Neural progenitor cell (in vitro differentiated cells): ENCODE measurements around the gene NPIPA3. TPM values are rescaled to one million over a fixed set of nuclear protein-coding genes. Genes with fewer than 3 reads are reported as not detected.

ENCODE experiments used
- DNase-seq: peaks from one replicate; pipeline ENCODE4 v3.0.0-alpha.2; 2016; ENCODE audit warnings: low spot score
- H2AFZ ChIP-seq: fragments of 200-600 bp; sonication (generic); replicated peaks from 2 replicates; pipeline ENCODE4 v1.6.1; 2016; ENCODE audit warnings: antibody characterized with exemption
- H3F3A ChIP-seq: fragments of 200-600 bp; sonication (generic); 2 replicates; pipeline ENCODE4 v1.6.1; 2016; ENCODE audit warnings: antibody characterized with exemption, low read depth
- H3K27ac ChIP-seq: fragments of 200-600 bp; sonication (generic); 2 replicates; pipeline ENCODE4 v1.5.1; 2016; ENCODE audit warnings: mild to moderate bottlenecking
- H3K27me3 ChIP-seq: fragments of 200-600 bp; sonication (generic); 2 replicates; pipeline ENCODE4 v1.6.1; 2016; ENCODE audit warnings: mild to moderate bottlenecking, moderate library complexity
- H3K36me3 ChIP-seq: fragments of 200-600 bp; sonication (generic); 2 replicates; pipeline ENCODE4 v1.5.1; 2016
- H3K4me1 ChIP-seq: fragments of 200-600 bp; sonication (generic); 2 replicates; pipeline ENCODE4 v1.6.1; 2016; ENCODE audit warnings: mixed run types
- H3K4me2 ChIP-seq: fragments of 200-600 bp; sonication (generic); 2 replicates; pipeline ENCODE4 v1.6.1; 2016
- H3K4me3 ChIP-seq: fragments of 200-600 bp; sonication (generic); 2 replicates; pipeline ENCODE4 v1.5.1; 2016
- H3K79me2 ChIP-seq: fragments of 200-600 bp; sonication (generic); 2 replicates; pipeline ENCODE4 v1.6.1; 2016; ENCODE audit warnings: low read depth
- H3K9ac ChIP-seq: fragments of 200-600 bp; sonication (generic); 2 replicates; pipeline ENCODE4 v1.6.1; 2016
- H3K9me3 ChIP-seq: fragments of 200-600 bp; sonication (generic); 2 replicates; pipeline ENCODE4 v1.5.1; 2016; ENCODE audit warnings: low read depth
- H4K20me1 ChIP-seq: fragments of 200-600 bp; sonication (generic); 2 replicates; pipeline ENCODE4 v1.6.1; 2016; ENCODE audit warnings: low read depth
- H3K27ac Mint-ChIP-seq: 3 replicates; pipeline ENCODE4 v1.8.0; 2021; ENCODE audit warnings: mixed read lengths
- H3K27me3 Mint-ChIP-seq: 2 replicates; pipeline ENCODE4 v1.8.0; 2022; ENCODE audit warnings: low read depth, mild to moderate bottlenecking, inconsistent platforms, moderate library complexity, mixed read lengths; ENCODE audit not compliant: insufficient read depth
- H3K36me3 Mint-ChIP-seq: 3 replicates; pipeline ENCODE4 v1.8.0; 2021; ENCODE audit warnings: mixed read lengths
- H3K4me1 Mint-ChIP-seq: 3 replicates; pipeline ENCODE4 v1.8.0; 2021; ENCODE audit warnings: mixed read lengths
- H3K4me3 Mint-ChIP-seq: 3 replicates; pipeline ENCODE4 v1.8.0; 2021; ENCODE audit warnings: mild to moderate bottlenecking, moderate library complexity, mixed read lengths
- H3K9me3 Mint-ChIP-seq: 3 replicates; pipeline ENCODE4 v1.8.0; 2020; ENCODE audit warnings: mixed read lengths
- EZH2 ChIP-seq: fragments of 200-600 bp; sonication (generic); IDR thresholded peaks from 2 replicates; pipeline ENCODE4 v1.6.1; 2017; ENCODE audit warnings: antibody characterized with exemption, mild to moderate bottlenecking, moderate library complexity
- EZH2phosphoT487 ChIP-seq: fragments of 200-600 bp; sonication (generic); IDR thresholded peaks from 2 replicates; pipeline ENCODE4 v1.6.1; 2017; ENCODE audit warnings: antibody characterized with exemption
- total RNA-seq: library from RNA; depleted of rRNA; stranded (reverse); fragments of >200 nt; gene quantifications from 2 replicates; pipeline ENCODE4 v1.2.3, GENCODE V29; 2015; ENCODE audit warnings: low replicate concordance
- TF ChIP-seq, protein P1 (sequence below): fragments of 200-600 bp; sonication (generic); IDR thresholded peaks from 2 replicates; pipeline ENCODE4 v1.5.1; 2017; ENCODE audit warnings: antibody characterized with exemption, mild to moderate bottlenecking

NPIPA3 gene
- total RNA-seq, 1 donor from 2014 or later, result not detected

DNA sequence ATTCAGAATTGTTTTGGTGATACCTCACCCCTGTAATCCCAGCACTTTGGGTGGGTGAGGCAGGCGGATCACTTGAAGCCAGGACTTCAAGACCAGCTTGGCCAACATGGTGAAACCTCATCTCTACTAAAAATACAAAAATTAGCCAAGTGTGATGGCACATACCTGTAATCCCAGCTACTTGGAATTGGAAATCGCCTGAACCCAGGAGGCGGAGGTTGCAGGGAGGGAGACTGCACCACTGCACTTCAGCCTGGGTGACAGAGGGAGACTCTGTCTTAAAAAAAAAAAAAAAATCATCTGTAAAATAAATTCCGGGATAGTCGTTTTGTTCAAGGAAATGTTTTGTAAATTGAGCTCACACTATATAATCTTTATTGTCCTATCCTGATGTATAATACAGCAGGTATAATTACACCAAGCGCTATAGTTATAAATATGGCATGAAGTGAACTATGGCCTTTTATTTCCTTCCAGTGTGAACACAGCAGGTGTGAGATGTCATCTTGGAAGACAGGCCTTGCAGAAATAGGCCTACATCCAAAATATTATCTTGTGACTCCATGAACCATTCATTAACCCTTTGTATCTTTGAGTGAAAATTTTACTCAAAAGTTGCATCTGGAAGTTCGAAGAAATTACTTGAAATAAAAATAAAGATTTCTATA lies 34.5 kb upstream of the NPIPA3 start:
- H3K27ac Mint-ChIP-seq, result no peak overlapping the region
- TF ChIP-seq EZH2phosphoT487 (no peak), EZH2 (no peak)
- TF ChIP-seq, protein P1, sequence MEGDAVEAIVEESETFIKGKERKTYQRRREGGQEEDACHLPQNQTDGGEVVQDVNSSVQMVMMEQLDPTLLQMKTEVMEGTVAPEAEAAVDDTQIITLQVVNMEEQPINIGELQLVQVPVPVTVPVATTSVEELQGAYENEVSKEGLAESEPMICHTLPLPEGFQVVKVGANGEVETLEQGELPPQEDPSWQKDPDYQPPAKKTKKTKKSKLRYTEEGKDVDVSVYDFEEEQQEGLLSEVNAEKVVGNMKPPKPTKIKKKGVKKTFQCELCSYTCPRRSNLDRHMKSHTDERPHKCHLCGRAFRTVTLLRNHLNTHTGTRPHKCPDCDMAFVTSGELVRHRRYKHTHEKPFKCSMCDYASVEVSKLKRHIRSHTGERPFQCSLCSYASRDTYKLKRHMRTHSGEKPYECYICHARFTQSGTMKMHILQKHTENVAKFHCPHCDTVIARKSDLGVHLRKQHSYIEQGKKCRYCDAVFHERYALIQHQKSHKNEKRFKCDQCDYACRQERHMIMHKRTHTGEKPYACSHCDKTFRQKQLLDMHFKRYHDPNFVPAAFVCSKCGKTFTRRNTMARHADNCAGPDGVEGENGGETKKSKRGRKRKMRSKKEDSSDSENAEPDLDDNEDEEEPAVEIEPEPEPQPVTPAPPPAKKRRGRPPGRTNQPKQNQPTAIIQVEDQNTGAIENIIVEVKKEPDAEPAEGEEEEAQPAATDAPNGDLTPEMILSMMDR, result no peak
- Histone ChIP-seq H4K20me1 (peaks cover 4% of the 10 kb centered on the region), H3K27me3 (no peaks in the 10 kb centered on the region), H3K9ac (no peak overlapping the region), H2AFZ (no peak overlapping the region), H3K79me2 (no peaks in the 10 kb centered on the region), H3K9me3 (no peaks in the 10 kb centered on the region), H3K36me3 (no peaks in the 10 kb centered on the region), H3K27ac (no peak overlapping the region), H3K4me1 (no peaks in the 10 kb centered on the region), H3K4me3 (no peak overlapping the region), H3F3A (no peaks in the 10 kb centered on the region), H3K4me2 (no peak overlapping the region)
- H3K36me3 Mint-ChIP-seq, result peaks cover 31% of the 10 kb centered on the region
- no peaks in the 10 kb centered on the region for H3K9me3 Mint-ChIP-seq
- no peaks in the 10 kb centered on the region for H3K4me1 Mint-ChIP-seq
- no peak overlapping the region for H3K4me3 Mint-ChIP-seq
- H3K27me3 Mint-ChIP-seq, result no peaks in the 10 kb centered on the region
- DNase-seq, result no peak

DNA sequence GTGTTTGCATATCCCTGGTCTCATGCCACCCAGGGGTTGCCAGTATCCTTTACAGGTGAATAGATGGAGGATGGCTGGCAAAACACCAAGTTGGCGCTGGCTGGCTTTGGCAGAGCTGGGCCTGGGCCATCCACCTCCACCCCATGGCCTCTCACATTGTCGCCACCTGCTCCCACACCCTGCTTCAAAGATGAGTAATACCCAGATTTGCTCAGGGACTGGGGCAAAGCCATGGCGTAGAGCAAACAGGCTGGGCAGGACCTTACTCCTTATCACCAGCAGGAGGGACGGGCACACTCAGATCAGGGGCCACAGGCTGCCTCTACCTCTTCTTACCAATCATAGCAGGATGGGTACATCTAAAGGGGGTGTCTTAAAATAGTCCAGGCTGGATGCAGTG lies 33.4 kb upstream of the NPIPA3 start:
- Histone ChIP-seq H2AFZ (no peak overlapping the region), H3K27me3 (no peaks in the 10 kb centered on the region), H3K9ac (no peak overlapping the region), H3K79me2 (no peaks in the 10 kb centered on the region), H3F3A (no peaks in the 10 kb centered on the region), H3K9me3 (no peaks in the 10 kb centered on the region), H4K20me1 (peaks cover 4% of the 10 kb centered on the region), H3K4me2 (no peak overlapping the region), H3K4me3 (no peak overlapping the region), H3K27ac (no peak overlapping the region), H3K4me1 (no peaks in the 10 kb centered on the region), H3K36me3 (no peaks in the 10 kb centered on the region)
- no peak overlapping the region for H3K27ac Mint-ChIP-seq
- TF ChIP-seq, protein P1, result no peak
- TF ChIP-seq EZH2 (no peak), EZH2phosphoT487 (no peak)
- H3K9me3 Mint-ChIP-seq, result no peaks in the 10 kb centered on the region
- H3K27me3 Mint-ChIP-seq, result no peaks in the 10 kb centered on the region
- no peaks in the 10 kb centered on the region for H3K4me1 Mint-ChIP-seq
- H3K36me3 Mint-ChIP-seq, result peaks cover 24% of the 10 kb centered on the region
- no peak for DNase-seq
- no peak overlapping the region for H3K4me3 Mint-ChIP-seq

DNA sequence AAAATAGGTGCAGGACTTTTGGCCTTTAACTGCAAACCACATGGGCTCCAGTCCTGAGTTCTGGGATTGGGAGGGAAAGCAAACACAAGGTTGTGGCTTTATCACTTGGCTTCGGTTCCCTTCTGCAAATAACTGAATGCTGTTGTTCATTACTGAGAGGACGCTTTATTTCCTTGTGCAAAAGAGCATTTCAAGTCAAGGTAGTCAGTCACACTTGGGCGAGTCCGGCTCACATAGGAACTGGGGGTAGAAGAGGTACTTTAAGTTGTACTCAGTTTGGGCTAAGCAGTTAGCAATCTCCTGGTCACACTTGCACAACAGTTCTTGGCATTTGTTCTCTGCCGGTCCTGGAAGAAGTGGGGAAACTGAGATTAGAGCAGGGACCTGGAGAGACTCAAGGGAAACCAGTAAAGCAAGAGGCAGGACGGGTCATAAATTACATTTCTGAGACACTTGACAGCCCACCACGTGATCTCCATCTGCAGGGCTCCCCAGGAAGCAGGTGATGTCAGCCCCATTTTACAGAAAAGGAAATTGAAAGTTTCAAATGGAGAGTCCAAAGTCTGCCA lies 30.7 kb upstream of the NPIPA3 start:
- Histone ChIP-seq H3K27me3 (no peaks in the 10 kb centered on the region), H3K4me1 (no peaks in the 10 kb centered on the region), H3F3A (no peaks in the 10 kb centered on the region), H3K4me2 (no peak overlapping the region), H3K79me2 (no peaks in the 10 kb centered on the region), H3K27ac (no peak overlapping the region), H2AFZ (no peak overlapping the region), H4K20me1 (peaks cover 4% of the 10 kb centered on the region), H3K4me3 (no peak overlapping the region), H3K9me3 (no peaks in the 10 kb centered on the region), H3K36me3 (no peaks in the 10 kb centered on the region), H3K9ac (no peak overlapping the region)
- no peak overlapping the region for H3K4me3 Mint-ChIP-seq
- H3K27ac Mint-ChIP-seq, result no peak overlapping the region
- no peak for DNase-seq
- TF ChIP-seq, protein P1, result no peak
- TF ChIP-seq EZH2, result no peak
- TF ChIP-seq EZH2phosphoT487, result no peak
- peaks cover 6% of the 10 kb centered on the region for H3K36me3 Mint-ChIP-seq
- no peaks in the 10 kb centered on the region for H3K27me3 Mint-ChIP-seq
- no peaks in the 10 kb centered on the region for H3K4me1 Mint-ChIP-seq
- peaks cover 3% of the 10 kb centered on the region for H3K9me3 Mint-ChIP-seq
